Activated naive CD8-positive, alpha-beta T cell treated with anti-CD3 and anti-CD28 coated beads for 36 hours (primary cell): ENCODE measurements around the gene PLTP. TPM values are rescaled to one million over a fixed set of nuclear protein-coding genes. Genes with fewer than 3 reads are reported as not detected.
"Not testable (repeated sequence)": the region's sequence is repeated elsewhere in the genome, so short reads cannot be mapped to it uniquely, and the experiment has no call there.

Experiments used
- DNase-seq: peaks from one replicate; pipeline ENCODE4 v3.0.0; 2021
- H3K27ac Mint-ChIP-seq: one replicate; pipeline ENCODE4 v1.8.0; 2022; ENCODE audit warnings: mild to moderate bottlenecking, moderate library complexity, mixed read lengths
- H3K27me3 Mint-ChIP-seq: one replicate; pipeline ENCODE4 v1.8.0; 2022; ENCODE audit warnings: mild to moderate bottlenecking, mixed read lengths
- H3K36me3 Mint-ChIP-seq: one replicate; pipeline ENCODE4 v1.8.0; 2021; ENCODE audit warnings: mild to moderate bottlenecking, mixed read lengths
- H3K4me1 Mint-ChIP-seq: one replicate; pipeline ENCODE4 v1.8.0; 2021; ENCODE audit warnings: mixed read lengths
- H3K4me3 Mint-ChIP-seq: one replicate; pipeline ENCODE4 v1.8.0; 2022; ENCODE audit warnings: mild to moderate bottlenecking, moderate library complexity, mixed read lengths
- H3K9me3 Mint-ChIP-seq: one replicate; pipeline ENCODE4 v1.8.0; 2022; ENCODE audit warnings: mixed read lengths
- total RNA-seq, 2 experiments: library from RNA; stranded (reverse); gene quantifications; one replicate each; pipeline ENCODE4 v1.2.3, GENCODE V29; 2021

Gene PLTP
- total RNA-seq, 2 experiments from 2014 or later: 5.9 to 6.2 TPM

- peaks cover 17% of the 10 kb centered on the region for H3K36me3 Mint-ChIP-seq
- no peak overlapping the region for H3K4me3 Mint-ChIP-seq
- peaks cover 55% of the 10 kb centered on the region for H3K4me1 Mint-ChIP-seq
- no peaks in the 10 kb centered on the region for H3K9me3 Mint-ChIP-seq
- no peak overlapping the region for H3K27ac Mint-ChIP-seq
- DNase-seq: no peak
- H3K27me3 Mint-ChIP-seq: no peaks in the 10 kb centered on the region
These were observed 25.2 kb downstream of the PLTP start for GRCh38 chr20:45886590-45887345.

GRCh38 chr20:45883100-45883469 is 28.9 kb downstream of the PLTP start:
- no peak for DNase-seq
- Mint-ChIP-seq H3K4me3 (peak overlapping the region; percentile 8), H3K9me3 (no peaks in the 10 kb centered on the region), H3K27me3 (no peaks in the 10 kb centered on the region), H3K4me1 (peaks cover 44% of the 10 kb centered on the region), H3K36me3 (peaks cover 21% of the 10 kb centered on the region), H3K27ac (peak overlapping the region; percentile 60)

GRCh38 chr20:45882469-45883099 is 29.4 kb downstream of the PLTP start:
- Mint-ChIP-seq H3K4me3 (peak overlapping the region; percentile 54), H3K9me3 (no peaks in the 10 kb centered on the region), H3K4me1 (peaks cover 44% of the 10 kb centered on the region), H3K27ac (peak overlapping the region; percentile 60), H3K36me3 (peaks cover 21% of the 10 kb centered on the region), H3K27me3 (no peaks in the 10 kb centered on the region)
- no peak for DNase-seq

GRCh38 chr20:45880988-45881788 is 30.8 kb downstream of the PLTP start, which contains the start of gene ZSWIM1:
TSS of gene ZSWIM1 (plus strand) at chr20:45881227. CDS start at chr20:45882593, 1,366 bp downstream.
- Mint-ChIP-seq H3K4me3 (peak within 1 kb of the TSS; percentile 94), H3K36me3 (peaks cover 21% of the 10 kb centered on the region), H3K27me3 (no peaks in the 10 kb centered on the region), H3K9me3 (no peaks in the 10 kb centered on the region), H3K4me1 (peaks cover 40% of the 10 kb centered on the region), H3K27ac (peak within 1 kb of the TSS; percentile 94)
- peak; percentile 97 for DNase-seq

GRCh38 chr20:45878076-45878761 is 33.7 kb downstream of the PLTP start:
- H3K9me3 Mint-ChIP-seq: no peaks in the 10 kb centered on the region
- H3K36me3 Mint-ChIP-seq: peaks cover 13% of the 10 kb centered on the region
- H3K27me3 Mint-ChIP-seq: no peaks in the 10 kb centered on the region
- no peak overlapping the region for H3K4me3 Mint-ChIP-seq
- no peak for DNase-seq
- H3K27ac Mint-ChIP-seq: no peak overlapping the region
- H3K4me1 Mint-ChIP-seq: peaks cover 18% of the 10 kb centered on the region

GRCh38 chr20:45874576-45874975 is 37.4 kb downstream of the PLTP start:
- Mint-ChIP-seq H3K4me1 (no peaks in the 10 kb centered on the region), H3K36me3 (no peaks in the 10 kb centered on the region), H3K9me3 (no peaks in the 10 kb centered on the region), H3K27ac (no peak overlapping the region), H3K4me3 (no peak overlapping the region), H3K27me3 (no peaks in the 10 kb centered on the region)
- no peak for DNase-seq

GRCh38 chr20:45874104-45874481 is 37.9 kb downstream of the PLTP start:
- H3K9me3 Mint-ChIP-seq, H3K36me3 Mint-ChIP-seq, H3K27me3 Mint-ChIP-seq, H3K4me1 Mint-ChIP-seq, H3K4me3 Mint-ChIP-seq, H3K27ac Mint-ChIP-seq, DNase-seq: not testable (repeated sequence)

GRCh38 chr20:45873409-45874103 is 38.4 kb downstream of the PLTP start:
- H3K4me3 Mint-ChIP-seq: no peak overlapping the region
- H3K9me3 Mint-ChIP-seq: no peaks in the 10 kb centered on the region
- no peaks in the 10 kb centered on the region for H3K4me1 Mint-ChIP-seq
- H3K36me3 Mint-ChIP-seq: no peaks in the 10 kb centered on the region
- no peaks in the 10 kb centered on the region for H3K27me3 Mint-ChIP-seq
- no peak overlapping the region for H3K27ac Mint-ChIP-seq
- DNase-seq: no peak

- no peak overlapping the region for H3K4me3 Mint-ChIP-seq
- no peaks in the 10 kb centered on the region for H3K27me3 Mint-ChIP-seq
- no peaks in the 10 kb centered on the region for H3K36me3 Mint-ChIP-seq
- no peak overlapping the region for H3K27ac Mint-ChIP-seq
- no peaks in the 10 kb centered on the region for H3K4me1 Mint-ChIP-seq
- no peak for DNase-seq
- no peaks in the 10 kb centered on the region for H3K9me3 Mint-ChIP-seq
These were observed 39.3 kb downstream of the PLTP start for GRCh38 chr20:45872626-45873025.

- Mint-ChIP-seq H3K36me3 (peaks cover 2% of the 10 kb centered on the region), H3K27ac (no peak overlapping the region), H3K4me3 (no peak overlapping the region), H3K27me3 (no peaks in the 10 kb centered on the region), H3K4me1 (no peaks in the 10 kb centered on the region), H3K9me3 (no peaks in the 10 kb centered on the region)
- no peak for DNase-seq
These were observed 44.2 kb downstream of the PLTP start for GRCh38 chr20:45867819-45868176.

GRCh38 chr20:45867136-45867818 is 44.7 kb downstream of the PLTP start:
- Mint-ChIP-seq H3K4me3 (no peak overlapping the region), H3K9me3 (no peaks in the 10 kb centered on the region), H3K27me3 (no peaks in the 10 kb centered on the region), H3K36me3 (peaks cover 2% of the 10 kb centered on the region), H3K4me1 (no peaks in the 10 kb centered on the region), H3K27ac (no peak overlapping the region)
- no peak for DNase-seq

- Mint-ChIP-seq H3K4me1 (no peaks in the 10 kb centered on the region), H3K9me3 (no peaks in the 10 kb centered on the region), H3K27me3 (no peaks in the 10 kb centered on the region), H3K36me3 (peaks cover 2% of the 10 kb centered on the region), H3K4me3 (no peak overlapping the region), H3K27ac (no peak overlapping the region)
- DNase-seq: no peak
These were observed 45.5 kb downstream of the PLTP start for GRCh38 chr20:45866454-45866853.

GRCh38 chr20:45863543-45864470 is 48.1 kb downstream of the PLTP start:
- Mint-ChIP-seq H3K36me3 (peaks cover 8% of the 10 kb centered on the region), H3K4me3 (no peak overlapping the region), H3K27ac (no peak overlapping the region), H3K27me3 (no peaks in the 10 kb centered on the region), H3K4me1 (peaks cover 10% of the 10 kb centered on the region), H3K9me3 (no peaks in the 10 kb centered on the region)
- no peak for DNase-seq
